Measurements from ENCODE around the gene INAVA. TPM values are rescaled to one million over a fixed set of nuclear protein-coding genes. Genes with fewer than 3 reads are reported as not detected.

INAVA gene
- total RNA-seq, 4 donors from 2014 or later: 33.8 to 492 (median 332) TPM

DNA sequence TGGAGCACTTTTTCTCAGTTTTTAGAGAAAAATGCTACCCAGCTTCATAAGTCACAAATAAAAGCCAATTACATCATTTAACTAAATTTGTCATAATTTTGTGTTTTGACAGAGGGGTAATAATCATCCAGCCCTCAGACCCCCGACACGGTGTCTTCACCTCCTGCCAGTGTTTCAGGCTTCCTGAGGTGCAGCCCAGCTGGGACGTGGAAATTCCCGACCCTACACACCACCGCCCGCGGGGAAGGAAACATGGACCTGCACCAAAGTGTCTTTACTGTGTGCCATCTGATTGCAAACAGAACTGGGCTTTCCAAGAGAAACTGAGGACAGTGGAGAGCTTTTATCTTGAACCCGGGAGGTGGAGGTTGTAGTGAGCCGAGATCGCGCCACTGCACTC is 7.7 kb upstream of the INAVA start:
- Histone ChIP-seq H3K27me3 (no peaks in the 10 kb centered on the region), H3K36me3 (no peaks in the 10 kb centered on the region), H3K4me1 (peaks cover 0 to 9% (median 6%) of the 10 kb centered on the region in 4 donors), H3K4me3 (no peak overlapping the region), H3K27ac (no peak overlapping the region), H3K9me3 (no peaks in the 10 kb centered on the region)
- no peak for TF ChIP-seq POLR2A (IDR thresholded peaks at IDR 0.05)
- TF ChIP-seq, protein P1, sequence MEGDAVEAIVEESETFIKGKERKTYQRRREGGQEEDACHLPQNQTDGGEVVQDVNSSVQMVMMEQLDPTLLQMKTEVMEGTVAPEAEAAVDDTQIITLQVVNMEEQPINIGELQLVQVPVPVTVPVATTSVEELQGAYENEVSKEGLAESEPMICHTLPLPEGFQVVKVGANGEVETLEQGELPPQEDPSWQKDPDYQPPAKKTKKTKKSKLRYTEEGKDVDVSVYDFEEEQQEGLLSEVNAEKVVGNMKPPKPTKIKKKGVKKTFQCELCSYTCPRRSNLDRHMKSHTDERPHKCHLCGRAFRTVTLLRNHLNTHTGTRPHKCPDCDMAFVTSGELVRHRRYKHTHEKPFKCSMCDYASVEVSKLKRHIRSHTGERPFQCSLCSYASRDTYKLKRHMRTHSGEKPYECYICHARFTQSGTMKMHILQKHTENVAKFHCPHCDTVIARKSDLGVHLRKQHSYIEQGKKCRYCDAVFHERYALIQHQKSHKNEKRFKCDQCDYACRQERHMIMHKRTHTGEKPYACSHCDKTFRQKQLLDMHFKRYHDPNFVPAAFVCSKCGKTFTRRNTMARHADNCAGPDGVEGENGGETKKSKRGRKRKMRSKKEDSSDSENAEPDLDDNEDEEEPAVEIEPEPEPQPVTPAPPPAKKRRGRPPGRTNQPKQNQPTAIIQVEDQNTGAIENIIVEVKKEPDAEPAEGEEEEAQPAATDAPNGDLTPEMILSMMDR (IDR thresholded peaks at IDR 0.05): no peak
- DNase-seq: no peak

DNA sequence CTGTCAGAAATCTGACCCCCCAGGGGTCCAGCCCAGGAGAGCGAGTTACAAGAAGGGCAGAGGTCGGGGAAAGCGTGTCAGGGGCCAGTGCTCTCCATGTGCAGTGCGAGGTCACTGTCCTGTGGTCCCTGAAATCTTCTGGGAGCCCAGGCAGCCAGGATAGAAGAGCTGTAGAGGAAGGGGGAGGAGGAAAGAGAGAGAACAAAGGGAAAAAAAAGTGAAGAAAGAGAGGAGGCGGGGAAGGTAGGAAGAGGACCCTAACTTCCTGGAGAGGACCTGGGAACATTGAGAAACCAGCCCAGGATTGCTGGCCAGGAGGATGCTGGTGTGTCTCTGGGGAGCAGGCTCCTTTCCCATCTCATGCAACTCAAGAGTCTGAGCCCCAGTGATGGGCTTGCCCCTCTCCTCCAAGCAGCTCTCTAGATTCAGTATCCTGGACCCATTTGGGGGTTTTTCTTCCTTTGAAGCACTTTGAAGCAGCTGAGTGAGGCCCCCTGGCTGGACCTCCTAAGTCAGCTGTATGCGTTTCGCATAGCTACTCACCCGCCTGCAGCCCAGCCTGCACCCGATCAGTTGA is 6.8 kb upstream of the INAVA start:
- H3K4me1 ChIP-seq: peaks cover 0 to 9% (median 6%) of the 10 kb centered on the region in 4 donors
- H3K36me3 ChIP-seq: no peaks in the 10 kb centered on the region
- TF ChIP-seq, protein P1 (IDR thresholded peaks at IDR 0.05): no peak
- no peak for TF ChIP-seq POLR2A (IDR thresholded peaks at IDR 0.05)
- peak overlapping the region in 1 of 4 donors; percentile 4 for H3K4me3 ChIP-seq
- H3K27me3 ChIP-seq: no peaks in the 10 kb centered on the region
- peak overlapping the region in 1 of 4 donors; percentile 62 for H3K27ac ChIP-seq
- no peak for DNase-seq
- H3K9me3 ChIP-seq: no peaks in the 10 kb centered on the region

DNA sequence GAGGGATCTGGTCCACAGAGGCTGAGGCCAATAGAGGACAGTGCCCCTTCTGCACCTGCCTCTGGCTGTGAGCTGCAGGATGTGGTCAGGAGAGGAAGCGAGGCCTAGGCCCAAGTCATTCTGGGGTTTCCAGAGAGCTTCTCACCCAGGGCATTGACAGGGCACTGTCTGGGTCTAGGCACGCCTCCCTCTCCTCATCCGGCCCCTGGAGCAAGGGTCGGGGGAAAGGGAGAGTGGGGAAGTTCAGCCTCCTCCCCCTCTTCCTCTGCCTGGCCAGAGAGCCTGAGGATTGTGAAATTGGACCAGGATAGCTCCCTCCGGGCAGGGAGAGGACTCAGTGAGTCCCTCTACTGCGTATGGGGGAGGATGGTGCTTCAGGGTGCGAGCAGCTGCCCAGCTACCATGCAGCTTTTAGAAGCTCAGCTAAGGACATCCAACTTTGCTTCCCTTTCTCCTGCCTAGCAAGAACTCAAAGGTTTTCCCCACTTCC is 6.3 kb upstream of the INAVA start:
- H3K9me3 ChIP-seq: no peaks in the 10 kb centered on the region
- no peaks in the 10 kb centered on the region for H3K36me3 ChIP-seq
- peak overlapping the region in 1 of 4 donors; percentile 4 for H3K4me3 ChIP-seq
- peak; percentile 53 to 90 (median 82) for DNase-seq
- peaks cover 0 to 9% (median 6%) of the 10 kb centered on the region in 4 donors for H3K4me1 ChIP-seq
- TF ChIP-seq, protein P1 (IDR thresholded peaks at IDR 0.05): no peak
- TF ChIP-seq POLR2A (IDR thresholded peaks at IDR 0.05): no peak
- peak overlapping the region in 3 of 4 donors; percentile 27 to 62 (median 34) for H3K27ac ChIP-seq
- no peaks in the 10 kb centered on the region for H3K27me3 ChIP-seq

DNA sequence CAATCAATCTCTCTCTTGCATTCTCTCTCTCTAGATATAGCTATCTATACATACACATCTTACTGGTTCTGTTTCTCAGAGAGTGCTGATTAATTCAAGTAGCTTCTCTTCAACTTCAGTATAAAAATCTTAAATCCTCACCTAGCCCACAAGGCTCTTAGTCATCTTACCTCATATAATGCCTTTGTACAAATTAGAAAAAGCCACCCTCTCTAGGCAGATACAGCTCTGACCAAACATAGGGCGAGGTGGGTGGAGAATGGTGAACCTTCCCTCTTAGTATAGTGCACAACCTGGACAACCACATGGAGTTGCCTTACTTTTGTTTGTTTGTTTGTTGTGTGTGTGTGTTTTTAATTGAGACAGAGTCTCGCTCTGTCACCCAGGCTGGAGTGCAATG is 5.1 kb upstream of the INAVA start:
- no peaks in the 10 kb centered on the region for H3K36me3 ChIP-seq
- no peak overlapping the region for H3K4me3 ChIP-seq
- no peak overlapping the region for H3K27ac ChIP-seq
- peaks cover 0 to 9% (median 6%) of the 10 kb centered on the region in 4 donors for H3K4me1 ChIP-seq
- H3K27me3 ChIP-seq: no peaks in the 10 kb centered on the region
- DNase-seq: peak in 1 of 3 donors; percentile 19
- TF ChIP-seq, protein P1 (IDR thresholded peaks at IDR 0.05): no peak
- no peak for TF ChIP-seq POLR2A (IDR thresholded peaks at IDR 0.05)
- H3K9me3 ChIP-seq: no peaks in the 10 kb centered on the region

DNA sequence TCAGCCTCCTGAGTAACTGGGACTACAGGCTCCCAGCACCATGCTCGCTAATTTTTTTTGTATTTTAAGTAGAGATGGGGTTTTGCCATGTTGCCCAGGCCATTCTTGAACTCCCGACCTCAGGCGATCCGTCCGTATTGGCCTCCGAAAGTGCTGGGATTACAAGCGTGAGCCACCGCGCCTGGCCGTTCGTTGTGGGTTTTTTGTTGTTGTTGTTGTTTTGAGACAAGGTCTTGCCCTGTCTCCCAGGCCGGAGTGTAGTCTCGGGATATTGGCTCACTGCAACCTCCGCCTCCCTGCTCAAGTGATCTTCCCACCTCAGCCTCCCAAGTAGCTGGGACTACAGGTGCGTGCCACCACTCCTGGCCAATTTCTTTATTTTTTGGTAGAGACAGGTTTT is 4.7 kb upstream of the INAVA start:
- peaks cover 0 to 9% (median 6%) of the 10 kb centered on the region in 4 donors for H3K4me1 ChIP-seq
- H3K36me3 ChIP-seq: no peaks in the 10 kb centered on the region
- H3K27ac ChIP-seq: no peak overlapping the region
- TF ChIP-seq, protein P1 (IDR thresholded peaks at IDR 0.05): no peak
- no peak for TF ChIP-seq POLR2A (IDR thresholded peaks at IDR 0.05)
- H3K27me3 ChIP-seq: no peaks in the 10 kb centered on the region
- no peaks in the 10 kb centered on the region for H3K9me3 ChIP-seq
- peak in 1 of 3 donors; percentile 43 for DNase-seq
- H3K4me3 ChIP-seq: no peak overlapping the region

All from Peyer's patch (tissue), 4 donors.